GM12873 (cell line): ENCODE measurements around the gene MYO16.

ENCODE experiments used
- CTCF ChIP-seq: IDR thresholded peaks from 2 replicates; pipeline ENCODE4 v1.5.1; 2012; ENCODE audit warnings: low read depth, mild to moderate bottlenecking, moderate library complexity, low read length, control low read depth; ENCODE audit not compliant: insufficient read depth; ENCODE audit errors: missing control alignments

Gene MYO16

GRCh38 chr13:109010912-109011311 is 381.5 kb downstream of the MYO16 start:
- no peak for TF ChIP-seq CTCF

- no peak for TF ChIP-seq CTCF
These were observed 382.7 kb downstream of the MYO16 start for GRCh38 chr13:109012115-109012514.

GRCh38 chr13:109021558-109021957 is 392.1 kb downstream of the MYO16 start:
- no peak for TF ChIP-seq CTCF

GRCh38 chr13:109024611-109025010 is 395.2 kb downstream of the MYO16 start:
- no peak for TF ChIP-seq CTCF

GRCh38 chr13:109026266-109026665 is 396.9 kb downstream of the MYO16 start:
- no peak for TF ChIP-seq CTCF

- TF ChIP-seq CTCF = no peak
These were observed 399.2 kb downstream of the MYO16 start for GRCh38 chr13:109028624-109029023.

- no peak for TF ChIP-seq CTCF
These were observed 403.7 kb downstream of the MYO16 start for GRCh38 chr13:109033090-109033489.
